KG1 (cell line): ENCODE data around the gene RASA3.
"Not testable (repeated sequence)": the region's sequence is repeated elsewhere in the genome, so short reads cannot be mapped to it uniquely, and the experiment has no call there.

ENCODE experiments used
- DNase-seq: peaks from one replicate; lab custom pipeline; 2025; lab: John Stamatoyannopoulos, UW

RASA3 gene

GRCh38 chr13:114114006-114114640 is 18.3 kb downstream of the RASA3 start:
- no peak for DNase-seq

DNA sequence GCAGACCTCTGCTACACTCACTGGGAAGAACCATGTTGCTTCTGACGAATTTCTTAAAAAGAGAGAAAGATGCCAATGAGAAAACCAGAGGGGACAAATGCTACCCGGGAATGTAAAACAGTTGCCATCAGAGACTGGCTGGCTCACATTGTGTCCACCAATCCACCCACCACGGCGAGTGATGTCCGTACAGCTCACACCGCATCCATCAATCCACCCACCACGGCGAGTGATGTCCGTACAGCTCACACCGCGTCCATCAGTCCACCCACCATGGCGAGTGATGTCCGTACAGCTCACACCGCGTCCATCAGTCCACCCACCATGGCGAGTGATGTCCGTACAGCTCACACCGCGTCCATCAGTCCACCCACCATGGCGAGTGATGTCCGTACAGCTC is 19.0 kb downstream of the RASA3 start:
- not testable (repeated sequence) for DNase-seq

- no peak for DNase-seq
Measured at GRCh38 chr13:114112826-114113322, 19.5 kb downstream of the RASA3 start.

- DNase-seq, result no peak
Measured at GRCh38 chr13:114112231-114112825, 20.1 kb downstream of the RASA3 start.

- DNase-seq, result no peak
Measured at GRCh38 chr13:114111577-114111976, 20.8 kb downstream of the RASA3 start.

GRCh38 chr13:114110830-114111189 is 21.6 kb downstream of the RASA3 start:
- DNase-seq, result not testable (repeated sequence)

GRCh38 chr13:114110091-114110829 is 22.2 kb downstream of the RASA3 start:
- peak; percentile 56 for DNase-seq

GRCh38 chr13:114109641-114110041 is 22.8 kb downstream of the RASA3 start:
- no peak for DNase-seq

GRCh38 chr13:114108894-114109293 is 23.5 kb downstream of the RASA3 start:
- no peak for DNase-seq

DNA sequence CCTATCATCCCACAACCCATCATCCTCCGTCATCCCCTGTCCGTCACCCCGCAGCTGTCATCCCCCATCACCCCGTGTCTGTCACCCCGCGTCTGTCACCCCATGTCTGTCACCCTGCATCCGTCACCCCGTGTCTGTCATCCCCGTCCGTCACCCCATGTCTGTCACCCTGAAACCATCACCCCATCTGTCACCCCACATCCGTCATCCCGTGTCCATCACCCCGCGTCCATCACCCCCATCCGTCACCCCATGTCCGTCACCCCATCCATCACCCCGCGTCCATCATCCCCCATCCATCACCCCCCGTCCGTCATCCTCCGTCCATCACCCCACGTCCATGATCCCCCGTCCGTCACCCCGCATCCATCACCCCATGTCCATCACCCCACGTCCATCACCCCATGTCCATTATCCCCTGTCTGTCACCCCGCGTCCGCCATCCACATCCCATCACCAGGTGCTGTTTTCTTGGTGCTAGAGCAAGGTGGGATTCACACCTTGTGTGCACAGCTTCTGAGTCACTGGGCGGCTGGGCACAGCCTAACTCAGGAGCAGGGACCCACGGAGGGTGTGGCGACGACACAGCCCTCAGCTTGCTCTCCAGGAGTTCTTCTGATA is 24.2 kb downstream of the RASA3 start:
- no peak for DNase-seq

- DNase-seq, result no peak
Measured at GRCh38 chr13:114107686-114108081, 24.7 kb downstream of the RASA3 start.

DNA sequence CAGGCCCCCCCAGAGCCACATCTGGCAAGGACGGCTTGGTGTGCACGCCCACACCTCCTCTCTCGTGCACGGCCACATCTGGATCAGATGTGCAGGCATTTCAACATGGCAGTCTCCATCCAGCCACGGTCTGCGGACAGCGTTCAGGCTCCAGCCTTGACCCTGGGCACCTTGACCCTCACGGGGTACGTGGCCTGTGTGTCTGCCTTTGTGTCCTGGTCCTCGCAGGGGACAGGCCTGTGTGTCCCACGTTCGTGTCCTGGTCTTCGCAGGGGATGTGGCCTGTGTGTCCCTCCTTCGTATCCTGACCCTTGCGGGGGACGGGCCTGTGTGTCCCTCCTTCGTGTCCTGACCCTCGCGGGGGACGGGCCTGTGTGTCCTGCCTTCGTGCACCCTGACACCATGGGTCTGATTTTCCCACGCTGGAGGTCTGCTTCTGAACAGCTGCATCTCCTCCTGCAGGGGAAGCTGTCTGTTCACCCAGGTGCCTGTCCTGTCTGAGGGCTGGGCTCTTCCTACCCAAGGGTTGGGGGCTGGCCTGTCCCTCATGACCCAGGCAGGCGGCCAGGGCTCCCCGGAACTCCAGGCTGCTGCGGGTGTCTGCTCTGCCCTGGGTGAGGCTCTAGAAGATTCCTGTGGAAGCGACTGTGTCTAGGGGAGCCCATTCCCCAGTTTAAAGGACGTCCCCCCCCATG is 25.3 kb downstream of the RASA3 start:
- DNase-seq, result no peak

DNA sequence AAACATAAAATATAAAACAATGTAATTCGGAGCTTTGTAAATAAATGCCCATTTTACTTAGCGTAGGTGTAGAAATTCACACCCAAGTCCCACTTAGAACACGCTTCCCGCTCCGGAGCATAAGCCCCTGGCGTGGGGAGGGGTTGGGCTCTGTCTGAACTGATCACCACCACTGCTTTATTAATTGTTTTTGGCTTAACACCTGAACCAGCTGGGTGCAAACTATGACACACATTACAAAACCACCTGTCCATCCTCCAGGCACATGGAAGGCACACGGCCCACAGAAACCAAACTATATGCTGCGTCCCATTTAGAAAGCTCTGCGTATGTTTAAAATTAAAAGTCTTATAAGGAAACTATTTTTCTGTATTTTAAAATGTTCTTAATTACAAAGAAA is 25.9 kb downstream of the RASA3 start:
- no peak for DNase-seq

DNA sequence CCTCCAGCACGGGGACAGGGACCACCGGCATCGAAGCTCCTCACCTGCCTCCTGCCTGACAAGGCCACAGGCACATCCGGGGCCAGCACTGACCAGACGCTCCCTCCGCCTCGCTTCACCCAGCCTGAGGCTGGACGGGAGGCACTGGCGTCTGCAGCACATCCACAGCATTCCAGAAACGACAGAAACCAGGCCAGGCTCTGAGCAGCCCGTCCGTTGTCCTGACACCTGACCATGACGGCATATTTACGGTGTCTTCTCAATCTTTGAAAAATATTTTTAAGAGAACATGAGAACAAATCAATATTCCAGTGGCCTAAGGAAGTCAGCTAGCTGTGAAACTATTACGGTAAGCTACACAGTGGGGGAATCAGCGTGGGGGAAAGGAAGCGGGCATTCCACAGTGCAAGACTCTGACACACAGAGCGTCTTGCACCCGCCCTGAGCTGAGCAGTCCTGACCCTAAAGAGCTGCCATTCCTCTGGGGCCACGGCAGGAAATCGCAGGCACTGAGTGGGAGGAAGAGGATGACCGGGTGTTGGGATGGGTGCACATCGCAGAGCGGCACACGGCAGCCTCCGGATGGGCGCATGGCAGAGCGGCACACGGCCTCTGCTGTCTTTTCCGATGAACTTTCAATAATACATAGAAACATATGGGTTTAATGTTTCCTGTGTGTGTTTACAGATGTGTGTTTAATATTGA is 26.8 kb downstream of the RASA3 start:
- DNase-seq, result no peak

GRCh38 chr13:114104655-114105520 is 27.5 kb downstream of the RASA3 start:
- no peak for DNase-seq

DNA sequence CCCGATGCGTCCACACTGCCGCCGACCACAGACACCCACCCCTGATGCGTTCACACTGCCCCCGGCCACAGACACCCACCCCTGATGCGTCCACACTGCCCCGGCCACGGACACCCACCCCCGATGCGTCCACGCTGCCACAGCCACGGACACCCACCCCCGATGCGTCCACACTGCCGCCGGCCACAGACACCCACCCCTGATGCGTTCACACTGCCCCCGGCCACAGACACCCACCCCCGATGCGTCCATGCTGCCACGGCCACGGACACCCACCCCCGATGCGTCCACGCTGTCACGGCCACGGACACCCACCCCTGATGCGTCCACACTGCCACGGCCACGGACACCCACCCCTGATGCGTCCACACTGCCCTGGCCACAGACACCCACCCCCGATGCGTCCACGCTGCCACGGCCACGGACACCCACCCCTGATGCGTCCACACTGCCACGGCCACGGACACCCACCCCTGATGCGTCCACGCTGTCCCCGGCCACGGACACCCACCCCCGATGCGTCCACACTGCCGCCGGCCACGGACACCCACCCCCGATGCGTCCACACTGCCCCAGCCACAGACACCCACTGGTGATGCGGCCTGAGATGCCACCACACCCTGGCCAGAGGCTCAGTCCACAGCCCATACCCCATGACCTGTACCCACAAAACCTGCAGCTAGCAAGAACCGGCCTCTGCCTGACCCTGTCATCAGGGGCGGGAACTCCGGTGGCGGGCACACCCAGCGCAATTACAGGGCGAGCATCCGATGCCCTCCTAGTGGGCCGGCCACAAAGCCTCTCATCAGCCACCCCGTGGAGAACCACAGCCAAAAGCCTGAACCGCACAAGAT is 28.4 kb downstream of the RASA3 start:
- no peak for DNase-seq

GRCh38 chr13:114103289-114103621 is 29.2 kb downstream of the RASA3 start:
- not testable (repeated sequence) for DNase-seq

- DNase-seq, result no peak
Measured at GRCh38 chr13:114102521-114103288, 29.7 kb downstream of the RASA3 start.

- no peak for DNase-seq
Measured at GRCh38 chr13:114102131-114102520, 30.3 kb downstream of the RASA3 start.
